GM19455 (cell line): Measurements from ENCODE around the gene CHST11.

Source experiments
- ATAC-seq: cut with Tn5 transposase; IDR thresholded peaks from one replicate; pipeline ENCODE4 v1.9.1; 2021; ENCODE audit not compliant: unreplicated experiment

CHST11 gene

GRCh38 chr12:104456417-104456949 is at the start of gene CHST11:
TSS of gene CHST11 (plus strand) at chr12:104456948.
- peak; percentile 65 for ATAC-seq

- no peak for ATAC-seq
Measured at GRCh38 chr12:104407438-104407837, 49.3 kb upstream of the CHST11 start.

GRCh38 chr12:104407922-104408321 is 48.8 kb upstream of the CHST11 start:
- no peak for ATAC-seq

GRCh38 chr12:104410326-104410725 is 46.4 kb upstream of the CHST11 start:
- no peak for ATAC-seq

- ATAC-seq, result no peak
Measured at GRCh38 chr12:104410786-104411185, 46.0 kb upstream of the CHST11 start.

GRCh38 chr12:104411826-104412641 is 44.7 kb upstream of the CHST11 start:
- ATAC-seq, result no peak

- no peak for ATAC-seq
Measured at GRCh38 chr12:104412681-104413080, 44.1 kb upstream of the CHST11 start.

GRCh38 chr12:104413330-104413729 is 43.4 kb upstream of the CHST11 start:
- ATAC-seq, result no peak

- ATAC-seq, result no peak
Measured at GRCh38 chr12:104414581-104415341, 42.0 kb upstream of the CHST11 start.

- no peak for ATAC-seq
Measured at GRCh38 chr12:104415342-104415980, 41.3 kb upstream of the CHST11 start.

GRCh38 chr12:104416136-104416535 is 40.6 kb upstream of the CHST11 start:
- no peak for ATAC-seq

GRCh38 chr12:104416585-104416984 is 40.2 kb upstream of the CHST11 start:
- ATAC-seq, result no peak

GRCh38 chr12:104419717-104420116 is 37.0 kb upstream of the CHST11 start:
- ATAC-seq, result no peak

GRCh38 chr12:104420868-104421267 is 35.9 kb upstream of the CHST11 start:
- ATAC-seq, result no peak

GRCh38 chr12:104421343-104421742 is 35.4 kb upstream of the CHST11 start:
- no peak for ATAC-seq

- no peak for ATAC-seq
Measured at GRCh38 chr12:104422441-104422840, 34.3 kb upstream of the CHST11 start.

- no peak for ATAC-seq
Measured at GRCh38 chr12:104423273-104423672, 33.5 kb upstream of the CHST11 start.

GRCh38 chr12:104423809-104424208 is 32.9 kb upstream of the CHST11 start:
- no peak for ATAC-seq

- ATAC-seq, result no peak
Measured at GRCh38 chr12:104424955-104425354, 31.8 kb upstream of the CHST11 start.

- no peak for ATAC-seq
Measured at GRCh38 chr12:104425614-104426013, 31.1 kb upstream of the CHST11 start.

- ATAC-seq, result no peak
Measured at GRCh38 chr12:104426926-104427546, 29.7 kb upstream of the CHST11 start.
